Nucleus accumbens (tissue), 56 donors: ENCODE data around the gene SP1.
"Not testable (repeated sequence)": the region's sequence is repeated elsewhere in the genome, so short reads cannot be mapped to it uniquely, and the experiment has no call there.

Experiments
- DNase-seq, 56 donors: peaks; one replicate each; lab custom pipeline; 2025; lab: John Stamatoyannopoulos, UW

SP1 gene

GRCh38 chr12:53441040-53441833 lies 61.3 kb downstream of the SP1 start, which contains the start of gene PRR13:
PRR13 (plus strand) TSS chr12:53441734; CDS start chr12:53442715, 981 bp downstream.
- DNase-seq, result peak; percentile 61 to 99 (median 96)

- DNase-seq, result no peak
Observed at GRCh38 chr12:53443955-53444354, 64.0 kb downstream of the SP1 start.

- not testable (repeated sequence) for DNase-seq
Observed at GRCh38 chr12:53444593-53445325, 64.8 kb downstream of the SP1 start.

GRCh38 chr12:53450936-53451335 lies 71.0 kb downstream of the SP1 start:
- DNase-seq, result no peak

- peak; percentile 81 to 100 (median 99) for DNase-seq
Observed at GRCh38 chr12:53451661-53452158, 71.7 kb downstream of the SP1 start, which contains the start of gene PCBP2. PCBP2 (plus strand) TSS chr12:53452102; CDS start chr12:53454801, 2,699 bp downstream.

GRCh38 chr12:53452159-53453077 lies 72.4 kb downstream of the SP1 start:
- DNase-seq, result peak in 55 of 56 donors; percentile 37 to 91 (median 82)

- DNase-seq, result no peak
Observed at GRCh38 chr12:53453953-53454640, 74.1 kb downstream of the SP1 start.

- DNase-seq, result no peak
Observed at GRCh38 chr12:53454707-53455106, 74.7 kb downstream of the SP1 start.

GRCh38 chr12:53456654-53457366 lies 76.8 kb downstream of the SP1 start:
- DNase-seq, result no peak

- DNase-seq, result no peak
Observed at GRCh38 chr12:53459097-53459496, 79.1 kb downstream of the SP1 start.

- DNase-seq, result no peak
Observed at GRCh38 chr12:53461059-53461458, 81.1 kb downstream of the SP1 start.

- no peak for DNase-seq
Observed at GRCh38 chr12:53461591-53461990, 81.6 kb downstream of the SP1 start.

- no peak for DNase-seq
Observed at GRCh38 chr12:53462935-53463334, 83.0 kb downstream of the SP1 start.

GRCh38 chr12:53463802-53464560 lies 84.0 kb downstream of the SP1 start:
- DNase-seq, result no peak

GRCh38 chr12:53464685-53465418 lies 84.9 kb downstream of the SP1 start:
- no peak for DNase-seq

GRCh38 chr12:53465679-53466078 lies 85.7 kb downstream of the SP1 start:
- no peak for DNase-seq
